GM18951 (cell line): ENCODE data around the gene CD37.
"Not testable (repeated sequence)": the region's sequence is repeated elsewhere in the genome, so short reads cannot be mapped to it uniquely, and the experiment has no call there.

Source experiments
- POLR2A ChIP-seq: IDR thresholded peaks from 4 replicates; pipeline ENCODE4 v1.6.1; 2011; ENCODE audit warnings: mild to moderate bottlenecking; ENCODE audit not compliant: insufficient read length, insufficient read depth; ENCODE audit errors: extremely low read depth
- in situ Hi-C: fragments of 300-500 bp; cut with MboI; formaldehyde crosslinking; loops from one replicate; pipeline ENCODE4 v1.12.0; 2022; ENCODE audit warnings: low sequenced_read_pairs, mixed read lengths, inconsistent platforms; ENCODE audit not compliant: unreplicated experiment

Gene CD37

DNA sequence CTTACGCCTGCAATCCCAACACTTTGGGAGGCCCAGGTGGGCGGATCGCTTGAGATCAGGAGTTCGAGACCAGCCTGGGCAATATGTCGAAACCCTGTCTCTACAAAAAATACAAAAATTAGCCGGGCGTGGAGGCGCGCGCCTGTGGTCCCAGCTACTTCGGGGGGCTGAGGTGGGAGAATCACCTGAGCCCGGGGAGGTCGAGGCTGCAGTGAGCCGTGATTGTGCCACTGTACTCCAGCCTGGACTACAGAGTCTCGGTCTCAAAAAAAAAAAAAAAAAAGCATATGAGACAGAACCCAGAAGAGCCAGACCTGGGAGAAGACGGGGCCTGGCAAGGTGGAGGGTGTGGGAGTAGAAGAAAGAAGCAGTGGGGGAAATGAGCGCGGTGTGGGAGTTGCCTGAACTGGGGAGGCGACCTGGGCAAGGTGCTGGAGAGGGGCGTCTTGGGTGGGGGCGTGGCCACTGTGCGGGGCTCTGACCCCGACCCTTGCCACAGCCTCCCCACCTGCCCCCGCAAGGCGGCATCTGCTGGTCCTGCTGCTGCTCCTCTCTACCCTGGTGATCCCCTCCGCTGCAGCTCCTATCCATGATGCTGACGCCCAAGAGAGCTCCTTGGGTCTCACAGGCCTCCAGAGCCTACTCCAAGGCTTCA, 29.0 kb downstream of the CD37 start:
- in situ Hi-C loops, result no loop called here
- TF ChIP-seq POLR2A, result no peak

DNA sequence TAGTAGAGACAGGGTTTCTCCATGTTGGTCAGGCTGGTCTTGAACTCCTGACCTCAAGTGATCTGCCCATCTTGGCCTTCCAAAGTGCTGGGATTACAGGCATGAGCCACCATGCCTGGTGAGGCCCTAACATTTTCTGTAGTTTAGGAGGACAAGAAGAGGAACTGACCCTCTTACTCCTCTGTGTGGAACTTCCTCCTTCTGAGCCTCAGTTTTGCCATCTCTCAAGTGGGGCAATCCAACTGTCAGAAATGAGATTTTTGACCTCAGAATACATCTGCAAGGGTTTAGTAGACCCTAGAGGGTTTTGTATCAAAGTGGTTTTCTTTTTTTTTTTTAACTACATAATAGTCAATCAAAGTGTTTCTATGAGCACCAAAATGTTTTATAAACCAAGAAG, 30.9 kb downstream of the CD37 start:
- no peak for TF ChIP-seq POLR2A
- in situ Hi-C loops, result no loop called here

DNA sequence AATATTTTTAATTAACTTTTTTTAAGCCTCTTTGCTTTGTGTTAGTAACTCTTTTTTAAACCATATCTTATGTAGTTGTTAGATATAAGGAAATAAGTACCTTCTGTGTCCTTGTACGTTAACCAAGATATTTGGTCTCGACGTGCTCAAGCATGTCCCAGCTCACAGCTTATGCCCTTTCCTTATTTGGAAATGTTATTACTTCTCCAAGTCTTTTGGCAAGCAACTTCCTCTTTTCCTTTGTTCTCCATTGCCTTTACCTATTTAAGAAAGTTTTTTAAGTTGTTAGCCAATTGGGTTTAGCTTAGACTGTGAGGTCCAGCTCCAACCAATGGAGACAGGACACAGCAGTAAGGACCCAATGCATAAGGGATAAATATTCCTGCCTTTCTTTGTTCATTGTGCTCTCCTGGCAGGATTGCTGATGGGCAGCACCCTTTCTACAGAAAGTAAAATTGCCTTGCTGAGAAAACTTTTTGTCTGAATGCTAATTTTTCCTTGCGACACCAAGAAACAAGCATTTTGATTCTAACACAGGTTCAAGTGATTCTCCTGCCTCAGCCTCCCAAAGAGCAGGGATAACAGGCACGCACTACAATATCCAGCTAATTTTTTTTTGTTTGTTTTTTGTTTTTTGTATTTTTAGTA, 33.6 kb downstream of the CD37 start:
- no peak for TF ChIP-seq POLR2A
- in situ Hi-C loops, result no loop called here

DNA sequence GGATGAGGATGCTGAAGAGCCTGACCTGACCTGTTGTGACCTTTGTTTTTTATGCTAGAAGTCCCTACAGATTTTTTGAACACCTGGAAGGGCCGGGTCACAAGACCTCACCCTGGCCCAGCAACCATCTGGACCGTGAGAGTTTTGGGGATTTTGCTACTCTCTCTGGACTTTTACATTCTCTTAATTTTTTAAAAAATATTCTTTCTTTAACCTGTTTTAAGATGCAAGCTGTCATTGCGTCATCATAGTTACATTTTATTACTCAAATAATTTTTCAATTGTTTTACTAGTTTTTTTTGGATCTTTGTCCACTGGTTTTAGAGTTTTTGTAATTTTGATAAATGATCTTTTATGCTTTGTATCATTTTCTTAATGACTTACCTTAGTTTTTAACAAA, 36.0 kb downstream of the CD37 start:
- in situ Hi-C loops, result no loop called here
- TF ChIP-seq POLR2A, result no peak

DNA sequence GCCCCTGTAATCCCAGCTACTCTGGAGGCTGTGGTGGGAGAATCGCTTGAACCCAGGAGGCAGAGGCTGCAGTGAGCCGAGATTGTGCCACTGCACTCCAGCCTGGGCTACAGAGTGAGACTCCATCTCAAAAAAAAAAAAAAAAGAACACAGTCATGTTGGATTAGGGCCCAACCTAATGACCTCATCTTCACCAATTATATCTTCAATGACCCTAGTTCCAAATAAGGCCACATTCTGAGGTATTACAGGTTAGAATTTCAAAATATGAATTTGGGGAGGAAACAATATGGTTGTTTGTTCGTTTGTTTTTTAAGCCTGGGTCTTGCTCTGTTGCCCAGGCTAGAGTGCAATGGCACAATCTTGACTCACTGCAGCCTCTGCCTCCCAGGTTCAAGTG, 38.0 kb downstream of the CD37 start:
- in situ Hi-C loops, result not testable (repeated sequence)

DNA sequence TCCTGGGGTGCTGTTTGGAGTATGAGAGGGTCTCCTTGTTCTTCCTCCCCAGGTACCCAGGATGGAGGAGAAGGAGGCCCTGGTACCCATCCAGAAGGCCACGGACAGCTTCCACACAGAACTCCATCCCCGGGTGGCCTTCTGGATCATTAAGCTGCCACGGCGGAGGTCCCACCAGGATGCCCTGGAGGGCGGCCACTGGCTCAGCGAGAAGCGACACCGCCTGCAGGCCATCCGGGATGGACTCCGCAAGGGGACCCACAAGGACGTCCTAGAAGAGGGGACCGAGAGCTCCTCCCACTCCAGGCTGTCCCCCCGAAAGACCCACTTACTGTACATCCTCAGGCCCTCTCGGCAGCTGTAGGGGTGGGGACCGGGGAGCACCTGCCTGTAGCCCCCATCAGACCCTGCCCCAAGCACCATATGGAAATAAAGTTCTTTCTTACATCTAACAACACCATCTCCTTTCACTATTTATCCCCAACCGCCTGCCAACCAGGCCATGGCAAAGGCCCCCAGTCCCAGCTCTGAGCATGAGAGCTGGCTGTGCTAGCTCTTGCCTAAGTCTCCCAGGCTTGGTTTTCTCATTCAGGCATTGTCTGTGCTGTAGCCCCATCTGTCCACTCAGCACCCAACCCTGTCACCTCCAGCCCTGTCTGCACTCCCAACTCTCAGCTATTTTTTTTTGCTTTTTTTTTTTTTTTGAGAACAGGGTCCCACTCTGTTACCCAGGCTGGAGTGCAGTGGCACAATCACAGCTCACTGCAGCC, 39.6 kb downstream of the CD37 start:
- in situ Hi-C loops, result no loop called here
- no peak for TF ChIP-seq POLR2A

DNA sequence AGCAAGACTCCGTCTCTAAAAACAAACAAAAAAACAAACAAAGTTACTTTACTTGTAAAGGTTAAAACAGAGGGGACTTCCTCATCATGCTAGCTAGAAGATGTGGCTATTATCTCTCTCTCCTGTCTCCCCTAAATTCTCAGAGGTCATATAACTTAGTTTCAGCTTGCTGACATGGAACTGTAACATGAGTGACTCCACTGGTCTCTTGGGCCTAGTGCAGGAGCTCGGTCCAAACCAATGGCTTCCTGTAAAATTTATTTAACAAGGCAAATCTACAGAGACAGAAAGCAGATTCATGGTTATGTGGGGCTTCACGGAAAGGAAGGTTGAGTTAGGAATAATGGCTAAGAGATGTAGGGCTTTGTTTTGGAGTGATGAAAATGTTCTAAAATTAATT, 43.3 kb downstream of the CD37 start:
- in situ Hi-C loops, result no loop called here
- TF ChIP-seq POLR2A, result no peak

DNA sequence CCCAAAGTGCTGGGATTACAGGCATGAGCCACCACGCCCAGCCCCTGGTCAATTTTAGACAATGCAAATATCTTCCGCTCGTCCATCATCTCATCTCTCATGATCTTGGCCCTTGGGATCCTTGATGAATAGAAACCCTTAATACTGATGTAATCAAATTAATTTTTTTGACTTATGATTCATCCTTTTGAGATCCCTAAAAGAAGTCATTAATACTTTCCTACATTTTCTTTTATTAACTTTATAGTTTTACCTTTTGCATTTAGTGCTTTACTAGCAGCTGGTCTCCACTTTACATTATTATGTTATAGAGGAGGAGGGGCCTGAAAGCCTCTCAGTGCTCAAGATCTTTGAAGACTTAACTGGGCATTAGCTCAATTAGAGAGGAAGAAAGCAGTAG, 45.2 kb downstream of the CD37 start:
- TF ChIP-seq POLR2A, result no peak
- in situ Hi-C loops, result no loop called here

DNA sequence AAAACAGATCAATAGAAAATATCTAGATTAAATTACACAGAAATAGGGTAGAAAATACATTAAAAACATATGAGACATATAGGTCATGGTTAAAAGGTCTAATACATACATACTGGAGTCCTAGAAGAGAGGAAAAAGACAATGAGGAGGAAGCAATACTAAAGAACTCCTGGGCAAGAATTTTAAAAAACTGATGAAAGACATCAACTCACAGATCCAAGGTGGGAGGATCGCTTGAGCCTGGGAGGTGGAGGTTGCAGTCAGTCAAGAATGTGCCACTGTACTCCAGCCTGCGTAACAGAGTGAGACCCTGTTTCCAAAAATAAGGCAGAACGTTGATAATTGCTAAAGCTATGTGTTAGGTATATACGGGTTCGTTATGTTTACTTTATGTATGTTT, 47.4 kb downstream of the CD37 start:
- in situ Hi-C loops, result no loop called here
- no peak for TF ChIP-seq POLR2A

DNA sequence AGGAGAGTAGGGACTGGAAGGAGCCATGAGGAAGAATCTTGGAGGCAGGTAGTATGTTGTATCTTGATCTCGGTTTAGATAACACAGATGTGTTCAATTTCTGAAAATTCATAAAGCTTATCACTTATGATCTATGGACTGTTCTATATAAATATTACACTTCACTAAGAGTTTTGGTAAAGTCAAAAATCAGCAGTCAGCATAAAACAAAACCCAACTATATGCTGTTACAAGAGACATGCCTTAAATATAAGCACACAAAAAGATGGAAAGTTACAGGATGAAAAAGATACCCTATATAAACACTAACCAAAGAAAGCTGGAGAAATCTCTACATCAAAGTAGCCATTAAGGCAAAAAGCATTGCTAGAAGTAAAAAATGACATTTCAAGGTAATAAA, 48.4 kb downstream of the CD37 start:
- in situ Hi-C loops, result no loop called here
- TF ChIP-seq POLR2A, result no peak

DNA sequence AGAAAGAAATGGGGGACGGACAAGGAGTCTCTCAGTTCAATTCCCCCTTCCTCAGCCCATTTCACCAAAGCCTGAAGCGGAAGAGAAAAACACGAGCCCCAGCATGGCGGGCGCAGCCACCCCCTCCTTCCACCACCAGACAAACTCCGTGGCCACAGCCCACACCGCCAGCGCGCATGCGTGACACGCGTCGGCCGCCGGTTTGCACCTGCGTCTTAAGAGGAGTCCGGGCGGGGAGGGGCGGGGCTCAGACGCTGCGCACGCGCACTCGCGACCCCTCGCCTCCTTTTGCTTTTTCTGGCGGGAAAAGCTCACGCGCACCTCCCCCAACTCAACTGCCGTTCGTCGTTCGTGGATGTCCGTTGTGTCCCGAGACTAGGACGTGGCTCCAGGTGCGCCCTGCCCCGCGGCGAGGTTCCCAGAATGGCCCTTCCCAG, 52.7 kb downstream of the CD37 start, which contains the start of gene KASH5:
Gene KASH5, plus strand, starts transcription at position 314 of the 437 bp plus-strand sequence. CDS start 2,635 bp downstream, outside the sequence.
- in situ Hi-C loops, result no loop called here
- TF ChIP-seq POLR2A, result no peak

DNA sequence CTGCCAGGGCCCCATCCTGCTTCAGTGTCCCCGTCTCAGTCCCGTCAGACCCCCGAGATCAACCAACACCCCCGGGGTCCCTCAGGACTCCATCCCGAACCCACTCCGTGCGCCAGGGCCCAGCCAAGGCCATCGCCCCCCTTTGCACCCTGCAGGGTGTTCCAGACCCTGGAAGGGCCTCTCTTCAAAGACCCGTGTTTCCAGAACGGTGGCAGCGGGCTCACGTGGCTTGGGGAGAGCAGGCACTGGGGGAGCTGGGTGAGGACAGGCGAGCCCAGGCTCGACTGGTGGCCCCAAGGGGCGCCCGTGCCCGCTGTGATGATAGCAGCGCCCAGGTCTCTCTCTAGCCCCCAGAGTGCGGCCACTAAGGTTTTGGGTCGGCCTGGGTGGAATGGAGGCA, 54.2 kb downstream of the CD37 start:
- in situ Hi-C loops, result no loop called here
- no peak for TF ChIP-seq POLR2A
